Measurements from ENCODE around the gene CARD14. TPM values are rescaled to one million over a fixed set of nuclear protein-coding genes. Genes with fewer than 3 reads are reported as not detected.

The CARD14 gene
- not detected in 2 replicates for polyA plus RNA-seq (2011; rRNA removed)
- not detected in 2 replicates for polyA minus RNA-seq (2011; rRNA and poly(A)+ RNA removed)

GRCh38 chr17:80169784-80170500 is at the start of gene CARD14:
Gene CARD14 (plus strand): TSS chr17:80170030. CDS start chr17:80181439, 11,409 bp downstream.
- peaks cover 13% of the 10 kb centered on the region for H3K27me3 ChIP-seq (ENCODE audit: control insufficient read depth, insufficient read depth, low read length)
- H3K27ac ChIP-seq (ENCODE audit: low read depth, low read length): no peak within 1 kb of the TSS
- ChIA-PET CTCF (no interaction called here), POLR2A (no interaction called here)
- H3K9me3 ChIP-seq (ENCODE audit: control insufficient read depth, insufficient read depth, low read length): no peaks in the 10 kb centered on the region; the same call in 1 of the 2 replicates
- DNase-seq (ENCODE audit: low read depth, low spot score): no peak
- no peak within 1 kb of the TSS for H3K4me3 ChIP-seq (ENCODE audit: low read depth, low read length)
- TF ChIP-seq CTCF (IDR thresholded peaks at IDR 0.05; ENCODE audit: low read depth, low read length): no peak

- ChIA-PET POLR2A (interaction anchor here (0.6 kb wide), 1 partner anchor 325 kb away, joined by 4 read pairs; the partner anchor contains the start of gene CBX8), CTCF (interaction anchor here (1.7 kb wide), 1 partner anchor 114 kb away, joined by 5 read pairs; no protein-coding TSS in a partner anchor)
- H3K27me3 ChIP-seq (ENCODE audit: control insufficient read depth, insufficient read depth, low read length): no peaks in the 10 kb centered on the region
- no peak overlapping the region for H3K4me3 ChIP-seq (ENCODE audit: low read depth, low read length)
- TF ChIP-seq CTCF (IDR thresholded peaks at IDR 0.05; ENCODE audit: low read depth, low read length): no peak
- H3K27ac ChIP-seq (ENCODE audit: low read depth, low read length): no peak overlapping the region
- no peak for DNase-seq (ENCODE audit: low read depth, low spot score)
- H3K9me3 ChIP-seq (ENCODE audit: control insufficient read depth, insufficient read depth, low read length): peaks cover 3% of the 10 kb centered on the region; the same call in 1 of the 2 replicates
These were observed 47.7 kb upstream of the CARD14 start for GRCh38 chr17:80122026-80122575.

- H3K9me3 ChIP-seq (ENCODE audit: control insufficient read depth, insufficient read depth, low read length): peaks cover 3% of the 10 kb centered on the region; the same call in 1 of the 2 replicates
- no peak for TF ChIP-seq CTCF (IDR thresholded peaks at IDR 0.05; ENCODE audit: low read depth, low read length)
- no peak overlapping the region for H3K4me3 ChIP-seq (ENCODE audit: low read depth, low read length)
- POLR2A ChIA-PET: no interaction called here
- H3K27ac ChIP-seq (ENCODE audit: low read depth, low read length): no peak overlapping the region
- CTCF ChIA-PET: no interaction called here
- H3K27me3 ChIP-seq (ENCODE audit: control insufficient read depth, insufficient read depth, low read length): no peaks in the 10 kb centered on the region
- DNase-seq (ENCODE audit: low read depth, low spot score): no peak
These were observed 46.8 kb upstream of the CARD14 start for GRCh38 chr17:80122926-80123505.

GRCh38 chr17:80123791-80124190 is 46.0 kb upstream of the CARD14 start:
- Histone ChIP-seq H3K9me3 (ENCODE audit: control insufficient read depth, insufficient read depth, low read length) (peaks cover 3% of the 10 kb centered on the region; the same call in 1 of the 2 replicates), H3K4me3 (ENCODE audit: low read depth, low read length) (no peak overlapping the region), H3K27ac (ENCODE audit: low read depth, low read length) (no peak overlapping the region), H3K27me3 (ENCODE audit: control insufficient read depth, insufficient read depth, low read length) (peaks cover 3% of the 10 kb centered on the region)
- ChIA-PET CTCF (interaction anchor here (1.8 kb wide), 1 partner anchor 22 kb away, joined by 14 read pairs; the partner anchor contains the start of gene GAA), POLR2A (interaction anchor here (1.7 kb wide), 1 partner anchor 22 kb away, joined by 5 read pairs; the partner anchor contains the start of gene GAA)
- no peak for DNase-seq (ENCODE audit: low read depth, low spot score)
- TF ChIP-seq CTCF (IDR thresholded peaks at IDR 0.05; ENCODE audit: low read depth, low read length): no peak

All from AG04450 (cell line).